Mesothelial cell of epicardium (in vitro differentiated cells): ENCODE measurements around the gene LGR4. TPM values are rescaled to one million over a fixed set of nuclear protein-coding genes. Genes with fewer than 3 reads are reported as not detected.
A peak's percentile ranks its signal among the peaks of the same experiment; 100 is the strongest.

Experiments used
- DNase-seq, 2 experiments: peaks; one replicate each; pipeline ENCODE4 v3.0.0; 2021; ENCODE audit warnings: low spot score in 2 of 2; ENCODE audit not compliant: unreplicated experiment in 2 of 2
- H3K27ac Mint-ChIP-seq: 2 replicates; pipeline ENCODE4 v1.8.0; 2021; ENCODE audit warnings: mixed read lengths
- H3K27me3 Mint-ChIP-seq: 2 replicates; pipeline ENCODE4 v1.8.0; 2021; ENCODE audit warnings: low read depth, mixed read lengths
- H3K36me3 Mint-ChIP-seq: 2 replicates; pipeline ENCODE4 v1.8.0; 2021; ENCODE audit warnings: mixed read lengths
- H3K4me1 Mint-ChIP-seq: 2 replicates; pipeline ENCODE4 v1.8.0; 2021; ENCODE audit warnings: mixed read lengths
- H3K4me3 Mint-ChIP-seq: 2 replicates; pipeline ENCODE4 v1.8.0; 2021; ENCODE audit warnings: mild to moderate bottlenecking, moderate library complexity, mixed read lengths
- H3K9me3 Mint-ChIP-seq: 2 replicates; pipeline ENCODE4 v1.8.0; 2021; ENCODE audit warnings: mixed read lengths
- CTCF ChIP-seq: fragments of 200-600 bp; sonication (generic); IDR thresholded peaks from one replicate; pipeline ENCODE4 v1.5.0; 2021; ENCODE audit warnings: antibody characterized with exemption; ENCODE audit not compliant: unreplicated experiment
- total RNA-seq: library from RNA; stranded (reverse); gene quantifications from 3 replicates; pipeline ENCODE4 v1.2.1, GENCODE V29; 2021

The LGR4 gene
- total RNA-seq, 1 donor from 2014 or later: 28.2 TPM

- H3K27ac Mint-ChIP-seq: peak within 1 kb of the TSS; percentile 92
- H3K9me3 Mint-ChIP-seq: no peaks in the 10 kb centered on the region
- TF ChIP-seq CTCF: no peak
- H3K36me3 Mint-ChIP-seq: peaks cover 4% of the 10 kb centered on the region
- peak within 1 kb of the TSS; percentile 96 for H3K4me3 Mint-ChIP-seq
- peaks cover 38% of the 10 kb centered on the region for H3K4me1 Mint-ChIP-seq
- DNase-seq: peak; percentile 85 to 90
- no peaks in the 10 kb centered on the region for H3K27me3 Mint-ChIP-seq
These were observed 109.6 kb downstream of the LGR4 start, which contains the start of gene CCDC34 for GRCh38 chr11:27362749-27363575. Gene CCDC34, minus strand, starts transcription at chr11:27363215. Its CDS starts 21 bp downstream, at chr11:27363194.

GRCh38 chr11:27361649-27362431 lies 110.8 kb downstream of the LGR4 start:
- peaks cover 38% of the 10 kb centered on the region for H3K4me1 Mint-ChIP-seq
- DNase-seq: no peak
- peak overlapping the region; percentile 92 for H3K27ac Mint-ChIP-seq
- H3K36me3 Mint-ChIP-seq: no peaks in the 10 kb centered on the region
- H3K9me3 Mint-ChIP-seq: no peaks in the 10 kb centered on the region
- TF ChIP-seq CTCF: no peak
- H3K4me3 Mint-ChIP-seq: peak overlapping the region; percentile 96
- H3K27me3 Mint-ChIP-seq: no peaks in the 10 kb centered on the region

- no peak overlapping the region for H3K27ac Mint-ChIP-seq
- H3K27me3 Mint-ChIP-seq: no peaks in the 10 kb centered on the region
- no peak overlapping the region for H3K4me3 Mint-ChIP-seq
- DNase-seq: no peak
- H3K9me3 Mint-ChIP-seq: no peaks in the 10 kb centered on the region
- H3K4me1 Mint-ChIP-seq: peaks cover 32% of the 10 kb centered on the region
- no peak for TF ChIP-seq CTCF
- H3K36me3 Mint-ChIP-seq: no peaks in the 10 kb centered on the region
These were observed 114.3 kb downstream of the LGR4 start for GRCh38 chr11:27358296-27358695.

- Mint-ChIP-seq H3K27me3 (no peaks in the 10 kb centered on the region), H3K4me3 (no peak overlapping the region), H3K36me3 (no peaks in the 10 kb centered on the region), H3K4me1 (peaks cover 24% of the 10 kb centered on the region), H3K27ac (no peak overlapping the region), H3K9me3 (no peaks in the 10 kb centered on the region)
- no peak for DNase-seq
- no peak for TF ChIP-seq CTCF
These were observed 115.3 kb downstream of the LGR4 start for GRCh38 chr11:27357250-27357649.

GRCh38 chr11:27356624-27357222 lies 115.9 kb downstream of the LGR4 start:
- no peaks in the 10 kb centered on the region for H3K9me3 Mint-ChIP-seq
- no peak for TF ChIP-seq CTCF
- no peak overlapping the region for H3K27ac Mint-ChIP-seq
- no peak overlapping the region for H3K4me3 Mint-ChIP-seq
- no peak for DNase-seq
- H3K4me1 Mint-ChIP-seq: peaks cover 19% of the 10 kb centered on the region
- H3K27me3 Mint-ChIP-seq: no peaks in the 10 kb centered on the region
- H3K36me3 Mint-ChIP-seq: peaks cover 2% of the 10 kb centered on the region
